ENCODE measurements around the gene BIN1. TPM values are rescaled to one million over a fixed set of nuclear protein-coding genes. Genes with fewer than 3 reads are reported as not detected.

The BIN1 gene
- total RNA-seq, 2 donors from 2014 or later: 18.0 to 35.9 TPM

DNA sequence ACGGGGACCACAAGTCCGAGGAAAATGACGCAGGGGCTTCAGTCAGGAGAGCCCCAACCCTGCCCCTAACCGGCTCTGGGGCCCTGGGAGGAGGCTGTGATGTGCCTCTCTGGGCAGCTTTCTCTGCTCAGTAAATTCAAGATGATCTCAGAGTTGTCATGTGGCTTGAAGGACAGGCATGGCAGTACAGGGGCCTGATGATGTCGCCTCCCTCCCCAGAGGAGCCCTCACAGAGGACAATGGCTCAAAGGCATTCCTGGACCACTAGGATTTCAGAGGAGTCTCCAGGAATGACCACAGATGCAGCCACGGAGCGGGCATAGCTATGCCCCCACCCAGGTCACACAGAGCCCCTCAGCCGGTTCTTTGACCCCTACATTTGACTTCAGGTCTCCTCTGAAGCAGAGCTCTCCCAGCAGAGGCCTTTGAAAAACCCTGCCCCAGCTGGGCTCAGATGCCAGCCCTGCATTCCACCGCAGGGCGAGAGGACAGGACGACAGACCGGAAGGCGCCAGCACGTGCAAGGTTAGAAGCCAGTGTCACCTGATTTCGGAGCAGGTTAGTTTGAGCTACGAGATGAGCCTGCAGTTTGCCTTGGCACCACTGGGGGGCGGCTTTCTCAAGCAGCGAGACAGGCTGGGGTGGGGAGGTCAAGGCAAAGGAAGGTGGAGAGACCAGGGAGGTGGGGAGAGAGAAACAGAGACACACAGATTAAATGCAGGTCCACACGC is 39.2 kb downstream of the BIN1 start:
- Mint-ChIP-seq H3K4me3 (no peak overlapping the region), H3K36me3 (no peaks in the 10 kb centered on the region), H3K9me3 (no peaks in the 10 kb centered on the region), H3K27ac (peak overlapping the region; percentile 50 to 71), H3K4me1 (ENCODE audit: low read depth in 2 of 2) (peaks cover 28 to 43% of the 10 kb centered on the region in 2 donors), H3K27me3 (no peaks in the 10 kb centered on the region)
- ATAC-seq (no peak), DNase-seq (ENCODE audit: low spot score) (no peak)

DNA sequence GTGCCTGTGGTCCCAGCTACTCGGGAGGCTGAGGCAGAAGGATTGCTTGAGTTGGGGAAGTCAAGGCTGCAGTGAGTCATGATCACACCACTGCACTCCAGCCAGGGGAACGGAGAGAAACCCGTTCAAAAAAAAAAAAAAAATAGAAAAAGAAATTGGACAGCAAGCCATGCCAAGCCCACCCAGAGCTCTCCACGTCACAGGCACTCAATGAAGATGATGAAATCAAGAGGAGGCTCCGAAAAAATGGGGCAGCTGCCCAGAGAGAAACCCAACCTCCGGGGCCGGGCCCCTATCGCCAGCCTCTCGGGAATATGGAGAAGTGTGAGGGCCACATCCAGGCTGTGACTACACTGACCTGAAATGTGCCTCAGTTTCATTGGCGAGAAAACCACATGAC is 40.0 kb downstream of the BIN1 start:
- no peaks in the 10 kb centered on the region for H3K9me3 Mint-ChIP-seq
- H3K36me3 Mint-ChIP-seq: no peaks in the 10 kb centered on the region
- H3K4me1 Mint-ChIP-seq (ENCODE audit: low read depth in 2 of 2): peaks cover 28 to 42% of the 10 kb centered on the region in 2 donors
- no peak for DNase-seq (ENCODE audit: low spot score)
- H3K4me3 Mint-ChIP-seq: no peak overlapping the region
- ATAC-seq: no peak
- no peaks in the 10 kb centered on the region for H3K27me3 Mint-ChIP-seq
- peak overlapping the region in 1 of 2 donors; percentile 89 for H3K27ac Mint-ChIP-seq

- peaks cover 25 to 37% of the 10 kb centered on the region in 2 donors for H3K4me1 Mint-ChIP-seq (ENCODE audit: low read depth in 2 of 2)
- H3K27ac Mint-ChIP-seq: peak overlapping the region; percentile 74 to 89
- ATAC-seq (no peak), DNase-seq (ENCODE audit: low spot score) (no peak)
- no peak overlapping the region for H3K4me3 Mint-ChIP-seq
- H3K27me3 Mint-ChIP-seq: no peaks in the 10 kb centered on the region
- H3K9me3 Mint-ChIP-seq: no peaks in the 10 kb centered on the region
- H3K36me3 Mint-ChIP-seq: no peaks in the 10 kb centered on the region
These were observed 41.0 kb downstream of the BIN1 start for GRCh38 chr2:127065940-127066318.

DNA sequence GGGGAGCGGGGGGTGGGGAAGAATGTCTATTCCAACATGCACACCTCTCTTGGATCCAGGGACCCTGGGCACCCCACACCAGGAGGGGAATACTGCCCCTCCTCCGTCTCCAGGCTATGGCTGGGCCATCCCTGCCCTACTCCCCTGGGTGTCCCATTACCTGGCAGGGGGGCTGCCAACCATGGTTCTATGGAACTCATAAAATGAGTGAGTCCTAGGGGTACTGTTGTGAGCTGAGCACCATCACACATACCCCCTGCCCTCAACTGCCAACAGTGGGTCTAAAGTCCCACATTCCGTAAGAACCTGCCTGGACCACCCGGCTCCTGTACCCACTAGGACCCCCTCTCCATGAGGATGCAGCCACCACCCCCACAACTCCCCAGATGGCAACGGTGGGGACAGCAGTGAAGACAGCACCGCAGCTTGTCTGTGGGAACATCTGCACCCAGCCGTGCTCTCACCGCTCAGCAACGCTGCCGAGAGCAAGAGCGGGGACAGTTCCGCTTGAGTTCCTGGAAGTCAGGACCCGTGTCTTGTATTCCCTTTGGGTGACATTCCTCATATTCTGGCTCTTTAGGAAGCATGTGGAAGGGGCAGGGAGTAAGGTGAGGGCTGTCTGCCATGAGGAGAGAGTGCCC is 41.5 kb downstream of the BIN1 start:
- Mint-ChIP-seq H3K36me3 (no peaks in the 10 kb centered on the region), H3K4me1 (ENCODE audit: low read depth in 2 of 2) (peaks cover 20 to 32% of the 10 kb centered on the region in 2 donors), H3K27me3 (no peaks in the 10 kb centered on the region), H3K9me3 (no peaks in the 10 kb centered on the region), H3K4me3 (peak overlapping the region; percentile 36), H3K27ac (peak overlapping the region; percentile 74 to 89)
- no peak for ATAC-seq
- no peak for DNase-seq (ENCODE audit: low spot score)

- DNase-seq (ENCODE audit: low spot score): peak; percentile 92
- peak overlapping the region; percentile 74 to 89 for H3K27ac Mint-ChIP-seq
- peak; percentile 97 for ATAC-seq
- H3K36me3 Mint-ChIP-seq: no peaks in the 10 kb centered on the region
- H3K9me3 Mint-ChIP-seq: no peaks in the 10 kb centered on the region
- no peaks in the 10 kb centered on the region for H3K27me3 Mint-ChIP-seq
- H3K4me3 Mint-ChIP-seq: no peak overlapping the region
- H3K4me1 Mint-ChIP-seq (ENCODE audit: low read depth in 2 of 2): peaks cover 19 to 32% of the 10 kb centered on the region in 2 donors
These were observed 42.2 kb downstream of the BIN1 start for GRCh38 chr2:127064642-127065250.

DNA sequence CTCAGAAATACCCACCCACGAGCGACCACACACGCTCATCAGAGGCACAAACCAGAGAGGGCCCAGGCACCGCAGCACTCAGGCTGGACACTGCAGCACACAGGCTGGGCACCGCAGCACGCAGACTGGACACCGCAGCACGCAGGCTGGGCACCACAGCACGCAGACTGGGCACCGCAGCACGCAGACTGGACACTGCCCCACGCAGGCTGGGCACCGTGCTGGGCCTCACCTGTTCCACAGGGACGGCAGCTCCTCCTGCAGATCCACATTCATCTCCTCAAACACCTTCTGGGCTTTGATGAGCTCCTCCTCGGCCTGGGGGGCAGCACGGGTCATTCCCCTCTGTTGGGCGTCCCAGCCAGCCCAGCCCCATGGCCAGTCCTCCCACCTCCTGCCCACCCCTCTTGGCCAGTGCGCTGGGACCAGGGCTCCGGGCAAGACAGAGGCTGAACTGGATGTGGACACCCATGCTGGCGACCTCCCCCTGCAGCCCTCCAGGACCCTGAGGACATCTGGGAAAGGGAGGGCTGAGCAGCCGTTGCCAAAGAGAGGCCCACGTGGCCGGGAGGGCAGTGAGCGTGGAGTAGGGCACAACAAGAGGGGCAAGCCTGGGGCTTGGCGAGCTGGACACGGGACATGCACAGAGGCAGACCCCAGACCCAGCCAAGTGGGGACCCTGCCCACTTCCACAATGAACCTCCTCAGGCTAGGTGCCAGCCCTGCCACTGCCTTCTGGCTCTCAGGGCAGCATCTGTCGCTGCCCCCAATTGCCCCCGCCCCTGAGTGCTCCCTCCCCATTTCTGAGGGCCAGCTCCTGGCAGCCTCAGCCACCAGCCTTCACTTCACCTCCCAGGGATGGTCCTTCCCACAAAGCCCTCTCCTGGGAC is 43.0 kb downstream of the BIN1 start:
- no peaks in the 10 kb centered on the region for H3K9me3 Mint-ChIP-seq
- H3K4me3 Mint-ChIP-seq: no peak overlapping the region
- peaks cover 15 to 25% of the 10 kb centered on the region in 2 donors for H3K4me1 Mint-ChIP-seq (ENCODE audit: low read depth in 2 of 2)
- ATAC-seq (no peak), DNase-seq (ENCODE audit: low spot score) (no peak)
- no peaks in the 10 kb centered on the region for H3K36me3 Mint-ChIP-seq
- H3K27ac Mint-ChIP-seq: peak overlapping the region; percentile 74 to 89
- H3K27me3 Mint-ChIP-seq: no peaks in the 10 kb centered on the region

DNA sequence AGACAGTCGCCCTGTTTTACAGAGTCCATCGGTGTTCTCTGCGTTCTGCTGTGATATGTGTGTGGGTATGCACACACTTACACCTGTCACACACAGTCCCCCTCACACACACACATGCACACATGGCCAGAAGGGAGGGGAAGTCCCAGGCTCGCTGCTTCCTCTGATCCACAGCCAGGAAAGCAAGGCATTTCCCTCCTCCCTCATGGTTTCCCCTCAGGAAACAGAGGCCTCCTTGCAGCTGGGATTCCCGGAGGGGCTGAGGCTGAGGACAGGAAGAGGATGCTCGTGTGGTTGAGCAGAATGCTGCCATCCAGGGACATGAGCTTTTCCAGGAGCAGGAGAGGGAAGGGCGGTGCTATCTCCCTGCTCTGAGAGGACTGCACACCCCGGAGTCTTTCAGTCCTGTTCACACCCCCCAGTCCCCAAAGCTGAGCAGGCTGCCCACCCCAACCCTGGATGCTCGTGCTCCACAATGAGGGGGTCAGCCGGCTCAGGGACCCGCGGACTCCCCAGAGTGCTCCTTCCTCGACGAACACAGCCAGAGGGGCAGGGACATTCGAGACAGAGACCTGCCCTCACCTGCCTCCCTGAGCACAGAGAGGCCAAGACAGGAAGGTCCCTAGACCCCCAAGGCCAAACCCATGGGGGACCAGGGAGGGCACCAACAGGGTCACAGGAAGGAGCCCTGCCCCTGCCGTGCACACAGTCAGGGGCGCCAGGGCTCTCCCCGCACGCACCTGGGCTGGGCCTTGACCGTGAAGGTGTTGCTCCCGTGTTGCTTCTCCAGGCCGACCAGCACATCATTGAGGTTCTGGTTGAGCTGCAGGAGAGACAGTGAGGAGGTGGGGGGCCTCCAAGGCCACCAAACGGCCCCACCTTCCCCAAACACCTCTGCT is 45.3 kb downstream of the BIN1 start:
- DNase-seq (ENCODE audit: low spot score): no peak
- H3K27me3 Mint-ChIP-seq: no peaks in the 10 kb centered on the region
- H3K36me3 Mint-ChIP-seq: no peaks in the 10 kb centered on the region
- H3K27ac Mint-ChIP-seq: peak overlapping the region in 1 of 2 donors; percentile 18
- no peaks in the 10 kb centered on the region for H3K9me3 Mint-ChIP-seq
- ATAC-seq: no peak
- H3K4me1 Mint-ChIP-seq (ENCODE audit: low read depth in 2 of 2): peaks cover 6 to 16% of the 10 kb centered on the region in 2 donors
- H3K4me3 Mint-ChIP-seq: no peak overlapping the region

- Mint-ChIP-seq H3K9me3 (no peaks in the 10 kb centered on the region), H3K4me3 (no peak overlapping the region), H3K27me3 (no peaks in the 10 kb centered on the region), H3K36me3 (no peaks in the 10 kb centered on the region), H3K4me1 (ENCODE audit: low read depth in 2 of 2) (peaks cover 0 to 16% of the 10 kb centered on the region in 2 donors), H3K27ac (no peak overlapping the region)
- no peak for ATAC-seq
- no peak for DNase-seq (ENCODE audit: low spot score)
These were observed 46.5 kb downstream of the BIN1 start for GRCh38 chr2:127060264-127060945.

- Mint-ChIP-seq H3K27ac (no peak overlapping the region), H3K4me3 (no peak overlapping the region), H3K9me3 (no peaks in the 10 kb centered on the region), H3K36me3 (no peaks in the 10 kb centered on the region), H3K4me1 (ENCODE audit: low read depth in 2 of 2) (peaks cover 0 to 14% of the 10 kb centered on the region in 2 donors), H3K27me3 (no peaks in the 10 kb centered on the region)
- DNase-seq (ENCODE audit: low spot score) (no peak), ATAC-seq (no peak)
These were observed 47.4 kb downstream of the BIN1 start for GRCh38 chr2:127059559-127059958.

GRCh38 chr2:127058954-127059252 is 48.1 kb downstream of the BIN1 start:
- no peak for DNase-seq (ENCODE audit: low spot score)
- Mint-ChIP-seq H3K27ac (no peak overlapping the region), H3K4me1 (ENCODE audit: low read depth in 2 of 2) (peaks cover 0 to 11% of the 10 kb centered on the region in 2 donors), H3K4me3 (no peak overlapping the region), H3K9me3 (no peaks in the 10 kb centered on the region), H3K27me3 (no peaks in the 10 kb centered on the region), H3K36me3 (no peaks in the 10 kb centered on the region)
- ATAC-seq: no peak

DNA sequence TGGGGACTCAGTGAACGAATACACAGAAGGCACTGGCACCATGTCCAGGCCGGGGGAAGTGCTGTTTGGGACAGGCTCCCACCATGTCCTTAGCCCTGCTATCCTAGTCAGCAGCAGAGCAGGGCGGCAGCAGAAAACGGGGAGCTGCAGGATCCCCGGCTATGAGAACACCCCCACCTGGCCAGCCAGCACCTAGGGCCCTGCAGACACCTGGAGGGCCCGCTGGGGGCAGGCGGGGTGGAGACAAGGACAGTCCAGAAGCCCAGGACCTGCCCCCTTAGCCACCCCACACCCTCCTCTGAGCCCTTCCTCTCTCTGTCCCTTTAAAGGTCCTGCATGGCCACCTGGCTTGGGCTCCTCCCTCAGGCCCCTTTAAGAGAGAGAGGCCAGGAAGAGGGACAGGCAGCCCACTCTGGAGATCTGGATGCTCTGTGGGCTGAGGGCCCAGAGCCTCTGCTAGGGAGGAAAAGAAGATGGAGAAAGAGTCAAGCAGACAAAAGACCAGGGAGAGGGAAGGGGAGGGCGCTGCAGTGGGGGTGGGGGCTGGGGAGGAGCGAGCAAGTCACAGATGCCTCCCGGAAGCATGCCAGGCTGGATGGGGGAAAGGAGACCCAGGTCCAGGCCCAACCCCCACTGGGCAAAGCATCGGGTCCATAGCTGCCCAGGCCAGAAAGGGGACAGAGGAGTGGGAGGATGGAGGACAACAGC is 48.6 kb downstream of the BIN1 start:
- Mint-ChIP-seq H3K27ac (no peak overlapping the region), H3K9me3 (no peaks in the 10 kb centered on the region), H3K27me3 (no peaks in the 10 kb centered on the region), H3K4me1 (ENCODE audit: low read depth in 2 of 2) (peaks cover 0 to 11% of the 10 kb centered on the region in 2 donors), H3K4me3 (no peak overlapping the region), H3K36me3 (no peaks in the 10 kb centered on the region)
- ATAC-seq (no peak), DNase-seq (ENCODE audit: low spot score) (no peak)

Measured in natural killer cell treated with Interleukin-12 subunit alpha and Interleukin-12 subunit beta and Interleukin-15 and Interleukin-18, amount 100 ng/mL, for 72 hours (primary cell).